GM21723 (cell line): ENCODE measurements around the gene ALG14.

Source experiments
- ATAC-seq: cut with Tn5 transposase; IDR thresholded peaks from one replicate; pipeline ENCODE4 v1.9.1; 2021; ENCODE audit warnings: mild to moderate bottlenecking, moderate library complexity; ENCODE audit not compliant: unreplicated experiment

Gene ALG14

DNA sequence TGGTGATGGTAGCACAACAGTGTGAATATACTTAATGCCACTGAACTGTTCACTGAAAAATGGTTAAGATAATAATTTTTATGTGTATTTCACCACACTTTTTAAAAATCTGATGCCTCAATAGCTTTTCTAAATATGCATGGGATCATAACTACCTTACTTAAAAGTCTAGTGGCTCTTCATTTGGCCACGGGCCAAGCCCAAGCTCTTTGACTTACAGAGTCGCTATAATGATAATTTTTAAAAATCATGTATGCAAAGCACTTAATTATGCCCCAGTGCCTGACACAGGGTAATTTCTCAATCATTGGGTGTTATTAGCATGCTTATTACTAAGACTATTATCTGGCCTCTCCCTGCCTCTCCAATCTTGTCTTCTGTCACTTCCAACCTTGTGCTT, 138.2 kb downstream of the ALG14 start:
- no peak for ATAC-seq

DNA sequence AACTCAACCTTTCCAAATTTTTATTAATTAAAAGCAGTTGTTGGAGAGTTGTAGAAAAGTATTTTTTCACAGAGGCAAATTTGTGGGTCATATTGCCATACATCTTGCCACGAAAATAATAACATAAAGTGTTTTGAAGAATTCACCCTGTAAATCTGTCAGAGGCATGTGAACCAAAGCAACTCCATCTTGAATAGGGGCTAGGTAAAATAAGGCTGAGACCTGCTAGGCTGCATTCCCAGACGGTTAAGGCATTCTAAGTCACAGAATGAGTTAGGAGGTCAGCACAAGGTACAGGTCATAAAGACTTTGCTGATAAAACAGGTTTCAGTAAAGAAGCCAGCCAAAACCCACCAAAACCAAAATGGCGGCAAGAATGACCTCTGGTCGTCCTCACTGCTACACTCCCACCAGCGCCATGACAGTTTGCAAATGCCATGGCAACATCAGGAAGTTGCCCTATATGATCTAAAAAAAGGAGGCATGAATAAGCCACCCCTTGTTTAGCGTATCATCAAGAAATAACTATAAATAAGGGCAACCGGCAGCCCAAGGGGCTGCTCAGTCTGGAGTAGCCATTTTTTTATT, 141.4 kb downstream of the ALG14 start:
- ATAC-seq = no peak

DNA sequence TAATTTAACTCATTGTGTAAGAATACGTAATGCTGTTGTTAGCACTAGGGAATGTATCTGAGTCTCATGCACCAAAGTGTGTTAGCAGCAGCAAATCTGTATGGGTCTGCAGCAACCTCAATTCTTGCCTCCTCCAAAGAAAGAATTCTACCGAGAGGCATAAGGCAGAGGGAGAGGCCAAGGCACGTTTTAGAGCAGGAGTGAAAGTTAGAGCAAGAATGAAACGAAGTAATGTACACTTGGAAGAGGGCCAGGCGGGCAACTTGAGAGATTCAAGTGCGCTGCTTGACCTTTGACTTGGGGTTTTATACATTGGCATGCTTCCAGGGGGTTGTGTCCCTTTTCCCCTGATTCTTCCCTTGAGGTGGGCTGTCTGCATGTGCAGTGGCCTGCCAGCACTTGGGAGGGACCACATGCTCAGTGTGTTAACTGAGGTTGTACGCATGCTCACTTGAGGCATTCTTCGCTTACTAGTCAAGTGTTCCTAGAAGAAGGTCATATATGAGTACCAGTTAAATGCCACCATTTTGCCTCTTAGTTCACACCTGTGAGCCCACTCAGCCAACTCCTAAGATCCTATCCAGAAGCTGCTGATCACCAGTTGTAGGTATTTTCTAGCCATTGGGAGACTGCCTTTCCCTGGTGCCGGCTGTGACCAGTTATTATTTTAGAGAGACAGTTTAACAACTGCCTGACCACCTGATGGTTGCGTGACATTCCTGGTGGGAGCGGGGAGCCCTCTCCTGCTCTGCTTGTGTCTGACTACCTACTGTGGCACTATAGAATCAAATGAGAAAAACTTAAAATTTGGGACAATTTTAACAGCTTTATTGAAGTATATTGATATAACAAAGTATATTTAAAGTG, 143.2 kb downstream of the ALG14 start:
- no peak for ATAC-seq

DNA sequence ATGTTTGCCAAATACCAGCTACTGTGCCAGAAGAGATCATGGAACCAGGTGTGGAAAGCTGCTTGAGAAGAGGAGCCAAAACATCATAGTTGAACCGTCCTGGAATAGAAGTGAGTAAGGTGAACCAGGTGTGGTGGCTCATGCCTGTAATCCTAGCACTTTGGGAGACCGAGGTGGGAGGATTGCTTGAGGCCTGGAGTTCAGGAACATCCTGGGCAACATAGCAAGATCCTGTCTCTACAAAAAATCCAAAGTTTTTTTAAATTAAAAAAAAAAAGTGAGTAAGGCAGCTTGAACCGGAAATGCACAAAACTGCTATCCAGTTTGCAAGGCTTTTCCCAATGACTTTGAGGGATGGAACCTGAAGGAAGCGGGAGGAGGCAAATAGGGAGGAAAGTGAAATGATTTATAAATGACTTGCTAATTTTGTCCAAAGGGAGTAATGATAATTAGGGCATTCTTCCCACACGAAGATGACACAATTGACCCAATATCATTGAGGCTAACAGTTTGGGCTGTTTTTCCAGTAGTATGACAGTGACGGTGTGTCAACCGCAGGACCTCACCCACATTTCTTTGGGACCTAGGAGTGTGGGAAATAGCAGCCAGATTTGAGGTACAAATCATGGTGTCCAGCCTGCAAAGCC, 144.3 kb downstream of the ALG14 start:
- ATAC-seq = no peak

DNA sequence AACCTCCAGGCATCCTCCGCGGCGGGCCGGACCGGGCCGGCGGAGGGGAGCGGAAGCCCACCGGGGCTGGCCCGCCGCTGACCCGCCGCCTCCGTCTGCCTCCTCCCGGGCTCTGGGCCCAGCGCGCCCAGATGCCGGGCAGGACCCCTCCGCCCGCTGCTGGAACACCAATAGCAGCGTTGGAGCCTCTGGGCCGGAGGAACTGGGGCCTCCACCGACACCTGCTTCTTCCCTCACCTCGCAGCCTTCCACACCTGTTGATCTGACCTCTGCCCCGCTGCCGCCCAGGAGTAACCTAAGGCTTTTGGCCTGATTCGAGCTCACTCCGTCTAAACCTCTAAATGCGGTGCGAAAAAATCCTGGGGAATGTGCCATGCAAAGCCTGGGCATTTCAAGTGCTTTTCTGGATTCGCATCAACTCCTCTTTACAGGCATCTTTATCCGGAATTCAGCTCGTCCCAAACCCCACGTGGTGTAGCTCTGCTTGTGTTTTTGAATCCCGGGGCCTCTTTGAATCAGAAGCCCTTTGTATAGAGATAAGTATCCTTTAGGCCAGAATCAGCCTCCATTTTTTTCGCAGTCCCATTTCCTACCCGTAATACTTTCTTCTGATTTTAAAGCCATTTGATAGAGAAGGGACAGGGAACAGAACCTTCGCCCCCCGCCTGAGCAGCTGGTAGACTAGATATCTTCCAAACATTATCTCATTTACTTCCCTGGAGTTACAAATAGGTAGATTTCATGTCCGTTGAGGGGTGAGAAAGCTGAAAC, 145.2 kb downstream of the ALG14 start:
- peak; percentile 22 for ATAC-seq

DNA sequence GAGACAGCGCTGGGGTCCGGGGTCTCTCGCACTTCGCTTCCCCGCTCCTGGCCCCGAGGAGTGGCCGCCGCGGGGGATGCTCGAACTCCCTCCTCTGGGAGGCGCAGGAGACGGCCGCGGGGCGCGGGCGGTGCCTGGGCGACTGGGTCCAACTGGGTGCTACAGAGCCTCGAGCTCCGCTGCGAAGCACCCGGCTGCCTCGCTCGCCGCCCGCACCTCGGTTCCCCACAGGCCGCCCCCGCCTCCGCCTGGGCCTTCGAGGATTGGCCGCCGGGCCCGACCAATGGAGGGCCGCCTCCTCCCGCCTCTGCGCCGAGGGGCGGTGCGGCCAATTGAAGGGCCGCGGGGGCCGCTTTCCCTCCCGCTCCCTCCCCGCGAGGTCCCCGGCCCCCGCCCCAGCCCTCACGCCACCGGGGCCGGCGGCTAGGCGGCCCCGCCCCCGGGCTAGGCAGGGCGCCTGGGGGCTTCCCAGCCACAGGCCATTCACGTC, 145.8 kb downstream of the ALG14 start, which contains the start of gene CNN3:
TSS of gene CNN3 (minus strand) at position 196 of the 490 bp plus-strand sequence. CDS start 216 bp downstream, outside the sequence.
- peak; percentile 89 for ATAC-seq

DNA sequence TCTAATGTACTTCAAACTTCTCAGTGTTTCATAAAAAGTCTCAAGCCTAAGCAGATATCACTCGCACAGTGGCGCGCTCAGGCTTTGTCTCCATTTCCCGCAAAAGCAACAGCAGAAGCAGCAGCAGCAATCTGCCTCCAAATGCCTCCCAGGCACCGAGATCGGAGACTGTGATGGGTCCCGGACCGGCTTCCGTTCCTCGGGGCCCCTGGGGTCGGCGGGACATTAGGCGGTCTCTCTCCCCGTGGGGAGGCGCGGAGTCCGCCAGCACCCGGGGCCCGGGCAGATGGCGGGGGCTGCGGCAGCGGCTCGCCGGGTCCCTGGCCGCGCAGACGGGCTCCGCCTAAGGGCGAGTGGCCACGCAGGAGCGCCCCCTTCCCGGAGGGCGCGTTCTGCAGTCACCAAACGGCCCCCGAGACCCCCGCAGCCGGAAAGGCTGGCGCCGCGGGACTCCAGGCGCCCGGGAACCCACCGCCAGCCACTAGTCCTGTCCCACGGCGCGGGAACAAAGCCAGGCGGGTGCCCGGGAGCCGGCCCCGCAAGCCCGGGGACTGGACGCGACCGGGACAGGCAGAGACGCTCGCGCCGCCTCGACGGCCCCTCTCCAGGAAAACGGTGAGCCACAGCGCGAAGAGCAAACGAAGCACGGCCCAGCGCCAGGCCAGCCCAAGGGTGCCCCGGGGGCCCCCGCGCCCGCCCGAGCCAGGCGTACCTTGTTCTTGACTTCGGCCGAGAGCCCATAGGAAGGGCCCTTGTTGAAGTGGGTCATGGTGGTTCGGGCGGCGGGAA, 146.4 kb downstream of the ALG14 start:
- peak; percentile 32 for ATAC-seq

DNA sequence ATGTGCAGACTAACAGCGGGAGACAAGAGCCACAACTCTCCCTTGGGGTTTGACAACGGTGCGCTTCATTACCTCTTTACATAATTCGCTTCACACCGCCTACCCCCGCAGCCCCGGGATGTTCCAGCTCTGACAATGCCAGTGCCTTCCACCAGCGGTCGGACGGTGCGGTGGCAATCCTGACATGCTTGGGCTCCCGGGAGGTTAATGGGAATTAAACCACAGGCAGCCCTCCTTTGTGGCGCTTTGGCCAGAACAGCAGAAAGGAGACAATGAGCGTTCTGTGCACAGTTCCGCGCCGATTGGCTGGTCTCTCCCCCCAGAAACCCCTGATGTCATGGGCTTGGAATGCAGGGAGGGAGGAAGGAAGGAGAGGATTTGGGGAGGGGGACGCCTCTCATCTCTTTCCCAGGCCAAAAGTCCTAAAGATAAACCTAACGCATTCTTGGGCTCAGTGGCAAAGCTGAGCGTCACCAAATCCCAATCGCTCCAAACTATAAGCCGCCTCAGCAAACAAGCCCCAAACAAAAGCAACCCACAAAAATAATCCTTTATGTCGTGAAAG, 147.1 kb downstream of the ALG14 start:
- no peak for ATAC-seq

DNA sequence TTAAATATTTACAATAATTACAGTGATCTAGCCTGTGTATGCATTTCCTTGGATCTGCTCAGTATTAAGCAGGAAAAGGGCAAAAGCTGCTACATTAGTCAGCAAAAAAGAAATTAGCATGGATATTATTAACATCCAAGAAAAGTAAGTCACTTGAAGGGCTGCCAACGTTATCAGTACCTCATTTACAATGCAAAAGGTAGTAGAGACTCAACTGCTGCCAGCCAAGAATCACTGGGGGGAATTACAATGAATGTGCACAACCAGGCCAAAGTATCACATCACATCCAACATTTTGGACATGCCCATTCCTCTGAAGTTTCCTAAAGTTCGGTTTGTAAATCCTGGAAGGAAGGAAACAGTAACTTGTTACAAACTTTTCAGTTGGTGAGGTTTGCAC, 147.7 kb downstream of the ALG14 start:
- ATAC-seq = no peak
